GM12873 (cell line): ENCODE results near the gene KLK5.

Experiments used
- TF ChIP-seq, protein P1 (sequence below): IDR thresholded peaks from 2 replicates; pipeline ENCODE4 v1.5.1; 2012; ENCODE audit warnings: low read depth, mild to moderate bottlenecking, moderate library complexity, low read length, control low read depth; ENCODE audit not compliant: insufficient read depth; ENCODE audit errors: missing control alignments

Gene KLK5

GRCh38 chr19:50931023-50931422, 21.8 kb downstream of the KLK5 start:
- TF ChIP-seq, protein P1, sequence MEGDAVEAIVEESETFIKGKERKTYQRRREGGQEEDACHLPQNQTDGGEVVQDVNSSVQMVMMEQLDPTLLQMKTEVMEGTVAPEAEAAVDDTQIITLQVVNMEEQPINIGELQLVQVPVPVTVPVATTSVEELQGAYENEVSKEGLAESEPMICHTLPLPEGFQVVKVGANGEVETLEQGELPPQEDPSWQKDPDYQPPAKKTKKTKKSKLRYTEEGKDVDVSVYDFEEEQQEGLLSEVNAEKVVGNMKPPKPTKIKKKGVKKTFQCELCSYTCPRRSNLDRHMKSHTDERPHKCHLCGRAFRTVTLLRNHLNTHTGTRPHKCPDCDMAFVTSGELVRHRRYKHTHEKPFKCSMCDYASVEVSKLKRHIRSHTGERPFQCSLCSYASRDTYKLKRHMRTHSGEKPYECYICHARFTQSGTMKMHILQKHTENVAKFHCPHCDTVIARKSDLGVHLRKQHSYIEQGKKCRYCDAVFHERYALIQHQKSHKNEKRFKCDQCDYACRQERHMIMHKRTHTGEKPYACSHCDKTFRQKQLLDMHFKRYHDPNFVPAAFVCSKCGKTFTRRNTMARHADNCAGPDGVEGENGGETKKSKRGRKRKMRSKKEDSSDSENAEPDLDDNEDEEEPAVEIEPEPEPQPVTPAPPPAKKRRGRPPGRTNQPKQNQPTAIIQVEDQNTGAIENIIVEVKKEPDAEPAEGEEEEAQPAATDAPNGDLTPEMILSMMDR: no peak

DNA sequence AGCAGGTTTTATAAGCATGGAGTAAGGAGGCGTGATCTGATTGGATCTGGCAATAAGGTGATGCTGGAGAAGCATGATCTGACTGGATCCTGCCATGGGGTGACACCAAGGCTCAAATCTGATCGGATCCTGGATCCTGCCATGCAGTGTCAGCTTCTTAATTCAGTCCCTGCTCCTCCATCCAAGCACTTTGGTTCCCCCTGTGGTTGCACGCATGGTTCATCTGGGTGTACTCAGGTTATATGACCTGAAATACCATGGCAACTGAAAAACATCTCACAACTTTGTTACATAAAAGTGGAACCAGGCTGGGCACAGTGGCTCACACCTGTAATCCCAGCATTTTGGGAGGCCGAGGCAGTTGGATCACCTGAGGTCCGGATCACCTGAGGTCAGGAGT, 24.0 kb downstream of the KLK5 start:
- TF ChIP-seq, protein P1: no peak

DNA sequence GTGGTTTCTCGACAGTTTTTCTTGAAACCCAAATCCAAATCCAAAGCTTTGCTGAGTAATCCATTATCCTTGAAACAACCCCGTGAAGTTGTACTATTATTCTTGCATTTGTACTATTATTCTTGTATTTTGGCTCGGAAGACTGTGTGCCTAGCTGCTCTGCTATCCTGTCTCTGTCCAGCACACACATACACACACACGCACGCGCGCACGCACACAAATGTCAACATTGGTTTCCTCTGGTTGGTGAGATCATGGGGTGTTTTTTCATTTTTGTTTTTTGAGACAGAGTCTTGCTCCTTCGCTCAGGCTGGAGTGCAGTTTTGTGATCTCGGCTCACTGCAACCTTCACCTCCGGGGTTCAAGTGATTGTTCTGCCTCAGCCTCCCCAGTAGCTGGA, 26.7 kb downstream of the KLK5 start:
- TF ChIP-seq, protein P1: no peak

DNA sequence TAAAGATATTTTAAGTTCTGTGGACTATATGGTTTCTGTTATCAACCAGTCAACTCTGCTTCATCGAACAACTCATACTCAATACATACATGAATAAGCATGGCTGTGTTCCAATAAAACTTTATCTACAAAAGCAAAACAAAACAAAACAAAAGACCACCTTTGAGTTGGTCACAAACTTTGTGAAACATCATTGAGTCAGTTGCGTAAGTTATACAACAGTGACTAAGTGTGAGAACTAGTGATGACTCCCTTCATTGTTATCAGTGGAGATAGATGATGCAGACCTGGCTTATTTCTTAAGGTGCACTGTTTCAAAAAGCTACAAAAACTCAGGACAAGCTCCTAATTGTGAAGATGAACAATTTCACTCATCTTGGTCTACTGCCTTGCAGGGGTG, 27.1 kb downstream of the KLK5 start:
- TF ChIP-seq, protein P1: no peak

GRCh38 chr19:50924586-50924985, 28.3 kb downstream of the KLK5 start:
- TF ChIP-seq, protein P1: no peak

DNA sequence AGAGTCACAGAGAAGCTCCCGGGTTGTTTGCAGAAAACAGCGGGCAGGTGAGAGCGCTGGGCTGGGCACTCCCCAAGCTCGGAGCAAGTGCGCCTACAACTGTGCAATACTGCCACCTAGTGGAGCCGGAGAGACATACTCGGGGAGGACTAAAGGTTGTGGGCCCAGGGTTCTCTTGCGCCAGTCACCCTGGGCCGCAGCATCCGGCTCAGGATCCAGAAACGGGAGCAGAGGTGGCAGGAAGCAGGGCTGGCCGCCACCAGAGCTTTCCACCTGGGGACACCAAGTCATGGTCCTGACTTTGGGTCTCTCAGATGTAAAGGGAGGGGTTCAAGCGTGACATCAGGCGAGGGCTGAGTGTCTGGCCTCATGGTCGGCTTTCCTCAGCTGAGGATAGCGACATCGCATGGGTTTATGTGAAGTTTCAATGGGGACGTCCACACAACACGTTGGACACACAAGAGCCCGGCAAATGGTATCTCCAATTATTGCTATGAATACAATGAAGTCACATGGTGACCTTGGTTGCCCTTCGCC, 30.5 kb downstream of the KLK5 start:
- TF ChIP-seq, protein P1: peak; percentile 89

GRCh38 chr19:50921426-50922316, 31.2 kb downstream of the KLK5 start:
- TF ChIP-seq, protein P1: no peak
